HepG2 (cell line): ENCODE measurements around the gene BTBD6. TPM values are rescaled to one million over a fixed set of nuclear protein-coding genes. Genes with fewer than 3 reads are reported as not detected.
"Not testable (repeated sequence)": the region's sequence is repeated elsewhere in the genome, so short reads cannot be mapped to it uniquely, and the experiment has no call there.

ENCODE experiments used
- ATAC-seq: fragments of 200-7000 bp; cut with Tn5 transposase; 3 replicates; pipeline ENCODE4 v1.9.1; 2020; ENCODE audit warnings: mild to moderate bottlenecking, moderate library complexity
- BruUV-seq: library from RNA; stranded (reverse); fragments of 400-500 nt; replicated peaks from 2 replicates; lab custom pipeline; 2021; lab: Mats Ljungman, UMichigan
- CTCF ChIA-PET: fragments of 300-600 bp; formaldehyde crosslinking; extraction: SDS; loops from one replicate; lab custom pipeline; 2021; ENCODE audit warnings: low total read pairs, inconsistent platforms, low intra/inter-chr PET ratio; lab: Yijun Ruan, JAX
- POLR2A ChIA-PET: fragments of 350-600 bp; sonication (Branson Sonifier 250); formaldehyde crosslinking; loops from one replicate; lab custom pipeline; 2020; ENCODE audit warnings: antibody characterized with exemption, inconsistent platforms; lab: Yijun Ruan, JAX
- DNase-seq: peaks from one replicate; pipeline ENCODE4 v3.0.0-alpha.2; 2015; ENCODE audit warnings: low spot score
- FAIRE-seq: peaks from 3 replicates; lab custom pipeline; 2011; peaks lifted over from hg19 to GRCh38; lab: Jason Lieb, UNC
- H2AFZ ChIP-seq: one replicate; pipeline ENCODE4 v1.6.1; 2011; ENCODE audit warnings: low read length, inconsistent platforms
- H3K27ac ChIP-seq: fragments of 300-600 bp; 3 replicates; pipeline ENCODE4 v1.8.0; 2011; ENCODE audit warnings: mixed run types, mild to moderate bottlenecking, mixed read lengths, low read length, inconsistent platforms; ENCODE audit not compliant: insufficient read depth; ENCODE audit errors: extremely low read length
- H3K27me3 ChIP-seq, 2 experiments: fragments of 200-600 bp in 1 of 2; 2 replicates in 1 of 2; 3 replicates in 1 of 2; pipeline versions ENCODE4 v1.6.0 to v1.8.0; 2011; ENCODE audit warnings: low read length in 2 of 2, mild to moderate bottlenecking in 2 of 2, moderate library complexity in 2 of 2, inconsistent platforms in 1 of 2; ENCODE audit not compliant: insufficient read depth in 2 of 2, control insufficient read depth in 1 of 2
- H3K36me3 ChIP-seq, 2 experiments: fragments of 200-600 bp in 1 of 2; replicated peaks in 1 of 2; 2 replicates in 1 of 2; 3 replicates in 1 of 2; pipeline versions ENCODE4 v1.5.1 to v1.8.0; 2011; ENCODE audit warnings: low read length in 2 of 2, inconsistent platforms in 1 of 2; ENCODE audit not compliant: insufficient read depth in 2 of 2, control insufficient read depth in 1 of 2
- H3K4me1 ChIP-seq: 2 replicates; pipeline ENCODE4 v1.5.1; 2012; ENCODE audit warnings: low read length, inconsistent platforms; ENCODE audit not compliant: insufficient read depth
- H3K4me2 ChIP-seq: 2 replicates; pipeline ENCODE4 v1.6.0; 2011; ENCODE audit warnings: low read depth, low read length, inconsistent platforms
- H3K4me3 ChIP-seq, 3 experiments: fragments of 200-600 bp in 1 of 3; sonication (generic), shearing (Covaris generic) in 1 of 3; replicated peaks in 1 of 3; 2 replicates each; pipeline ENCODE4 v1.5.1; 2011 to 2016; ENCODE audit warnings: low read length in 3 of 3, inconsistent platforms in 2 of 3, low read depth in 2 of 3, mild to moderate bottlenecking in 2 of 3, control low read depth in 1 of 3, mixed read lengths in 1 of 3; ENCODE audit not compliant: insufficient read depth in 1 of 3
- H3K79me2 ChIP-seq: one replicate; pipeline ENCODE4 v1.6.1; 2011; ENCODE audit warnings: low read length, inconsistent platforms; ENCODE audit not compliant: insufficient read depth
- H3K9ac ChIP-seq: 2 replicates; pipeline ENCODE4 v1.6.0; 2011; ENCODE audit warnings: mild to moderate bottlenecking, low read depth, low read length, inconsistent platforms; ENCODE audit not compliant: insufficient read depth
- H3K9me3 ChIP-seq: 2 replicates; pipeline ENCODE4 v1.5.1; 2012; ENCODE audit warnings: mild to moderate bottlenecking, low read length
- H4K20me1 ChIP-seq: 2 replicates; pipeline ENCODE4 v1.6.0; 2011; ENCODE audit warnings: inconsistent platforms, mild to moderate bottlenecking, low read length, moderate library complexity; ENCODE audit not compliant: insufficient read depth
- AGO2 ChIP-seq: fragments of 200-400 bp; formaldehyde crosslinking; optimal IDR thresholded peaks from 2 replicates; pipeline ENCODE3; 2017; ENCODE audit warnings: mild to moderate bottlenecking, low read depth, low read length, moderate library complexity
- ZNF121 ChIP-seq: sonication (generic); formaldehyde crosslinking; IDR thresholded peaks from 2 replicates; pipeline ENCODE4 v1.5.0; 2020; ENCODE audit warnings: mild to moderate bottlenecking, missing genetic modification reagents
- ZNF256 ChIP-seq: sonication (generic); formaldehyde crosslinking; conservative IDR thresholded peaks from 2 replicates; pipeline ENCODE4 v1.4.0; 2020; ENCODE audit warnings: missing genetic modification reagents
- WGBS: methylation state at CpG from one replicate; pipeline ENCODE4 v1.1.6; 2017; ENCODE audit warnings: low lambda C conversion rate; 5-methylcytosine and 5-hydroxymethylcytosine counted together
- in situ Hi-C: cut with HindIII; loops from 2 replicates; pipeline ENCODE4 v1.10.0; 2017; ENCODE audit warnings: low pct_unique_long_range_greater_than_20kb; ENCODE audit not compliant: extremely low pct_ligation_motif_present
- intact Hi-C: fragments of 100-400 bp; cut with micrococcal nuclease; formaldehyde crosslinking; loops from one replicate; pipeline ENCODE4 v1.10.0; 2022; ENCODE audit not compliant: unreplicated experiment
- polyA plus RNA-seq, 8 experiments: library from polyadenylated mRNA; depleted of rRNA in 3 of 8; stranded (reverse) in 7 of 8; unstranded in 1 of 8; fragments of >200 nt; fragmentation: Illumina TruSeq in 4 of 8; extraction: Trizol in 4 of 8; gene quantifications; 2 replicates each; pipeline versions ENCODE4 v1.2.1 to v1.2.3, GENCODE V29; 2011 to 2016; ENCODE audit warnings: low read depth in 4 of 8, missing spikeins in 1 of 8, mixed read lengths in 1 of 8; ENCODE audit not compliant: insufficient read depth in 1 of 8
- total RNA-seq, 5 experiments: library from RNA; depleted of rRNA; stranded (reverse); fragments of >200 nt; fragmentation: Illumina TruSeq; extraction: Trizol; gene quantifications; 2 replicates each; pipeline ENCODE4 v1.2.3, GENCODE V29; 2016; ENCODE audit warnings: low read depth in 1 of 5
- TF ChIP-seq, protein P1 (sequence below): sonication (generic); formaldehyde crosslinking; IDR thresholded peaks from 2 replicates; pipeline ENCODE4 v1.9.0; 2021; ENCODE audit warnings: missing genetic modification reagents, borderline replicate concordance

Gene BTBD6
- total and polyA plus RNA-seq, 2 of the 13 experiments (the other 11 are each of a cell fraction or from before 2014, with no cell fraction given): not detected

GRCh38 chr14:105287249-105288102, 39.1 kb downstream of the BTBD6 start:
- H3K36me3 ChIP-seq: peaks cover 7 to 13% of the 10 kb centered on the region in 2 experiments; a peak in 3 of 5 replicates
- WGBS: 96% methylated on average over 22 of the region's 24 CpGs
- in situ Hi-C loops: no loop called here

DNA sequence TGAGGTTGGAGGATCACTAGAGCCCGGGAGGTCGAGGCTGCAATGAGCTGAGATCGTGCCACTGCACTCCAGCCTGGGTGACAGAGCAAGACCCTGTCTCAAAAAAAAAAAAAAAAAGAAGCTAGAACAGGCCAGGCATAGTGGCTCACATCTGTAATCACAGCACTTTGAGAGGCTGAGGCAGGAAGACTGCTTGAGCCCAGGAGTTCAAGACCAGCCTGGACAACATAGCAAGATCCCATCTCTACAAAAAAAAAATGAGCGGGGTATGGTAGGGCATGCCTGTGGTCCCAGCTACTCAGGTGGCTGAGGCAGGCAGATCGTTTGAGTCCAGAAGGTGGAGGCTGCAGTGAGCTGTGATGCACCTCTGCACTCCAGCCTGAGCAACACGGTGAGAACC, 40.6 kb downstream of the BTBD6 start:
- H3K27me3 ChIP-seq, CTCF ChIA-PET, H3K36me3 ChIP-seq, H3K4me3 ChIP-seq, H3K27ac ChIP-seq, DNase-seq, in situ Hi-C loops, intact Hi-C loops, H3K9ac ChIP-seq, FAIRE-seq, H3K4me1 ChIP-seq, H2AFZ ChIP-seq, H3K4me2 ChIP-seq, H3K9me3 ChIP-seq, BruUV-seq, H4K20me1 ChIP-seq: not testable (repeated sequence)
- POLR2A ChIA-PET: interaction anchor here (0.7 to 1.8 kb wide), 2 partner anchors 13 to 537 kb away, joined by 3 to 7 read pairs; partner anchors contain the start of gene BRF1
- peaks cover 41% of the 10 kb centered on the region for H3K79me2 ChIP-seq
- peak; percentile 43; the same call in 2 of the 3 replicates for ATAC-seq
- peak; percentile 80 for TF ChIP-seq ZNF121 (CRISPR knock-in tag)
- WGBS: 66% methylated on average over 6 of the region's 6 CpGs

More at GRCh38 chr14:105287249-105288102, 39.1 kb downstream of the BTBD6 start:
- no peak overlapping the region for H3K27ac ChIP-seq
- peaks cover 34% of the 10 kb centered on the region for H3K79me2 ChIP-seq
- no TSS peak for BruUV-seq
- H3K4me3 ChIP-seq: no peak overlapping the region
- peak; percentile 24 for TF ChIP-seq AGO2
- TF ChIP-seq ZNF256 (CRISPR knock-in tag): no peak
- TF ChIP-seq, protein P1, sequence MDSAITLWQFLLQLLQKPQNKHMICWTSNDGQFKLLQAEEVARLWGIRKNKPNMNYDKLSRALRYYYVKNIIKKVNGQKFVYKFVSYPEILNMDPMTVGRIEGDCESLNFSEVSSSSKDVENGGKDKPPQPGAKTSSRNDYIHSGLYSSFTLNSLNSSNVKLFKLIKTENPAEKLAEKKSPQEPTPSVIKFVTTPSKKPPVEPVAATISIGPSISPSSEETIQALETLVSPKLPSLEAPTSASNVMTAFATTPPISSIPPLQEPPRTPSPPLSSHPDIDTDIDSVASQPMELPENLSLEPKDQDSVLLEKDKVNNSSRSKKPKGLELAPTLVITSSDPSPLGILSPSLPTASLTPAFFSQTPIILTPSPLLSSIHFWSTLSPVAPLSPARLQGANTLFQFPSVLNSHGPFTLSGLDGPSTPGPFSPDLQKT (CRISPR knock-in tag): no peak
- CTCF ChIA-PET: no interaction called here
- H4K20me1 ChIP-seq: peaks cover 3% of the 10 kb centered on the region; the same call in 1 of the 2 replicates
- 0 out of 2 replicates have a peak overlapping the region, but pooled peaks have one; percentile 3 for H3K9ac ChIP-seq
- ATAC-seq (no peak), DNase-seq (no peak), FAIRE-seq (no peak)
- no peaks in the 10 kb centered on the region for H3K4me1 ChIP-seq
- intact Hi-C loops: no loop called here
- H2AFZ ChIP-seq: no peak overlapping the region
- H3K9me3 ChIP-seq: no peaks in the 10 kb centered on the region
- POLR2A ChIA-PET: interaction anchor here (1.8 kb wide), 1 partner anchor 14 kb away, joined by 7 read pairs; the partner anchor contains the start of gene BRF1
- no peak overlapping the region for H3K4me2 ChIP-seq
- no peaks in the 10 kb centered on the region for H3K27me3 ChIP-seq
